Naive thymus-derived CD4-positive, alpha-beta T cell (primary cell): Measurements from ENCODE around the gene DENND2D. TPM values are rescaled to one million over a fixed set of nuclear protein-coding genes. Genes with fewer than 3 reads are reported as not detected.

Experiments
- ATAC-seq: fragments of 150-1000 bp; cut with Tn5 transposase; 2 replicates; pipeline ENCODE4 v1.10.0; 2021; ENCODE audit warnings: mild to moderate bottlenecking, moderate library complexity
- CTCF ChIA-PET: fragments of 350-600 bp; sonication (Branson Sonifier 250); formaldehyde crosslinking; loops from one replicate; lab custom pipeline; 2021; ENCODE audit warnings: antibody characterized with exemption; lab: Charles Lee
- POLR2A ChIA-PET: fragments of 350-600 bp; sonication (Branson Sonifier 250); formaldehyde crosslinking; loops from one replicate; lab custom pipeline; 2021; ENCODE audit warnings: antibody characterized with exemption, inconsistent platforms; lab: Charles Lee
- DNase-seq, 9 donors: peaks; one replicate each; pipeline versions ENCODE4 v3.0.0 to v3.0.0-alpha.2; 2020 to 2022; ENCODE audit warnings: mixed read lengths in 1 of 9
- H3K27ac ChIP-seq: one replicate; pipeline ENCODE4 v1.7.0; 2013; ENCODE audit warnings: mild to moderate bottlenecking, low read depth, low read length, moderate library complexity
- H3K27me3 ChIP-seq, 2 donors: one replicate each; pipeline ENCODE4 v1.7.0; 2013; ENCODE audit warnings: low read length in 2 of 2, mild to moderate bottlenecking in 2 of 2, moderate library complexity in 2 of 2; ENCODE audit not compliant: control insufficient read depth in 2 of 2, insufficient read depth in 2 of 2
- H3K36me3 ChIP-seq, 3 experiments: 1 replicate in 2 of 3; 2 replicates in 1 of 3; pipeline ENCODE4 v1.7.0; 2013; ENCODE audit warnings: low read length in 3 of 3, mild to moderate bottlenecking in 3 of 3, moderate library complexity in 1 of 3; ENCODE audit not compliant: insufficient read depth in 3 of 3, control insufficient read depth in 2 of 3
- H3K4me1 ChIP-seq, 2 donors: one replicate each; pipeline ENCODE4 v1.7.0; 2013; ENCODE audit warnings: low read length in 2 of 2, mild to moderate bottlenecking in 2 of 2, moderate library complexity in 1 of 2; ENCODE audit not compliant: control insufficient read depth in 2 of 2, insufficient read depth in 2 of 2
- H3K4me3 ChIP-seq: 2 replicates; pipeline ENCODE4 v1.7.0; 2013; ENCODE audit warnings: mild to moderate bottlenecking, low read length
- H3K9me3 ChIP-seq, 3 experiments: 1 replicate in 2 of 3; 2 replicates in 1 of 3; pipeline ENCODE4 v1.7.0; 2013; ENCODE audit warnings: low read length in 3 of 3; ENCODE audit not compliant: control insufficient read depth in 2 of 3
- H3K27ac Mint-ChIP-seq, 9 donors: one replicate each; pipeline ENCODE4 v1.8.0; 2020 to 2022; ENCODE audit warnings: mixed read lengths in 9 of 9, mild to moderate bottlenecking in 8 of 9, moderate library complexity in 5 of 9, inconsistent platforms in 2 of 9
- H3K27me3 Mint-ChIP-seq, 5 donors: one replicate each; pipeline ENCODE4 v1.8.0; 2021 to 2022; ENCODE audit warnings: mixed read lengths in 5 of 5, mild to moderate bottlenecking in 1 of 5
- H3K36me3 Mint-ChIP-seq, 5 donors: one replicate each; pipeline ENCODE4 v1.8.0; 2020 to 2022; ENCODE audit warnings: mixed read lengths in 5 of 5, mild to moderate bottlenecking in 3 of 5, inconsistent platforms in 1 of 5
- H3K4me1 Mint-ChIP-seq, 7 donors: one replicate each; pipeline ENCODE4 v1.8.0; 2020 to 2022; ENCODE audit warnings: mixed read lengths in 7 of 7, mild to moderate bottlenecking in 3 of 7, inconsistent platforms in 1 of 7
- H3K4me3 Mint-ChIP-seq, 10 donors: one replicate each; pipeline ENCODE4 v1.8.0; 2020 to 2022; ENCODE audit warnings: mild to moderate bottlenecking in 10 of 10, mixed read lengths in 10 of 10, moderate library complexity in 6 of 10, inconsistent platforms in 2 of 10
- H3K9me3 Mint-ChIP-seq, 11 donors: one replicate each; pipeline ENCODE4 v1.8.0; 2020 to 2022; ENCODE audit warnings: mixed read lengths in 11 of 11, mild to moderate bottlenecking in 4 of 11, inconsistent platforms in 1 of 11, moderate library complexity in 1 of 11
- intact Hi-C, 2 donors: fragments of 100-400 bp; cut with micrococcal nuclease; formaldehyde crosslinking; loops; one replicate each; pipeline ENCODE4 v1.15.1; 2023
- polyA plus RNA-seq, 2 donors: library from polyadenylated mRNA; unstranded; fragments of 300-500 nt; fragmentation: Illumina TruSeq; gene quantifications; one replicate each; pipeline ENCODE4 v1.2.3, GENCODE V29; 2021
- total RNA-seq, 6 experiments: library from RNA in 5 of 6; stranded (reverse) in 5 of 6; gene quantifications; 1 replicate in 5 of 6; 2 replicates in 1 of 6; pipeline ENCODE4 v1.2.3 and lab custom pipeline; 2021 to 2026

The DENND2D gene
- total and polyA plus RNA-seq, 7 experiments from 2014 or later, result 122 to 421 (median 288) TPM

- peak overlapping the region in 4 of 9 donors; percentile 14 to 83 (median 52) for H3K27ac Mint-ChIP-seq
- ATAC-seq (no peak), DNase-seq (no peak)
- POLR2A ChIA-PET, result interaction anchor here (0.6 to 0.9 kb wide), 2 partner anchors 11 to 13 kb away, joined by 3 to 4 read pairs; no protein-coding TSS in a partner anchor
- peaks cover 0 to 7% (median 0%) of the 10 kb centered on the region in 11 donors for H3K9me3 Mint-ChIP-seq
- Histone ChIP-seq H3K4me3 (no peak overlapping the region), H3K9me3 (no peaks in the 10 kb centered on the region), H3K4me1 (no peaks in the 10 kb centered on the region), H3K36me3 (peaks cover 0 to 55% (median 0%) of the 10 kb centered on the region in 3 experiments), H3K27me3 (no peaks in the 10 kb centered on the region), H3K27ac (no peak overlapping the region)
- H3K4me3 Mint-ChIP-seq, result no peak overlapping the region
- no peaks in the 10 kb centered on the region for H3K27me3 Mint-ChIP-seq
- H3K4me1 Mint-ChIP-seq, result peaks cover 14 to 71% (median 37%) of the 10 kb centered on the region in 7 donors
- intact Hi-C loops, result no loop called here
- peaks cover 35 to 85% (median 68%) of the 10 kb centered on the region in 5 donors for H3K36me3 Mint-ChIP-seq
- CTCF ChIA-PET, result interaction anchor here (1.2 kb wide), 1 partner anchor 15 kb away, joined by 3 read pairs; no protein-coding TSS in a partner anchor
Observed at GRCh38 chr1:111238056-111238795, 37.8 kb upstream of the DENND2D start.

GRCh38 chr1:111236806-111237205 lies 36.4 kb upstream of the DENND2D start:
- ATAC-seq (no peak), DNase-seq (no peak)
- Mint-ChIP-seq H3K9me3 (peaks cover 0 to 7% (median 0%) of the 10 kb centered on the region in 11 donors), H3K4me3 (no peak overlapping the region), H3K4me1 (peaks cover 20 to 85% (median 49%) of the 10 kb centered on the region in 7 donors), H3K27me3 (no peaks in the 10 kb centered on the region), H3K36me3 (peaks cover 32 to 73% (median 66%) of the 10 kb centered on the region in 5 donors), H3K27ac (peak overlapping the region in 4 of 9 donors; percentile 5 to 83 (median 51))
- Histone ChIP-seq H3K9me3 (no peaks in the 10 kb centered on the region), H3K36me3 (peaks cover 0 to 43% (median 0%) of the 10 kb centered on the region in 3 experiments), H3K4me1 (peaks cover 0 to 8% of the 10 kb centered on the region in 2 donors), H3K27ac (no peak overlapping the region), H3K27me3 (no peaks in the 10 kb centered on the region), H3K4me3 (no peak overlapping the region)
- ChIA-PET POLR2A (interaction anchor here (0.7 to 1.2 kb wide), 3 partner anchors 11 to 95 kb away, joined by 3 to 6 read pairs (median 3); no protein-coding TSS in a partner anchor), CTCF (interaction anchor here (0.7 to 1.2 kb wide), 2 partner anchors 14 to 21 kb away, joined by 3 read pairs; no protein-coding TSS in a partner anchor)
- intact Hi-C loops, result no loop called here

- no peak for ATAC-seq
- Mint-ChIP-seq H3K4me3 (no peak overlapping the region), H3K36me3 (peaks cover 32 to 71% (median 64%) of the 10 kb centered on the region in 5 donors), H3K27me3 (no peaks in the 10 kb centered on the region), H3K4me1 (peaks cover 24 to 88% (median 53%) of the 10 kb centered on the region in 7 donors), H3K9me3 (peaks cover 0 to 7% (median 0%) of the 10 kb centered on the region in 11 donors), H3K27ac (peak overlapping the region in 6 of 9 donors; percentile 5 to 83 (median 56))
- intact Hi-C loops, result no loop called here
- peaks cover 0 to 11% of the 10 kb centered on the region in 2 donors for H3K4me1 ChIP-seq
- H3K27me3 ChIP-seq, result no peaks in the 10 kb centered on the region
- POLR2A ChIA-PET, result interaction anchor here (0.7 to 1.2 kb wide), 4 partner anchors 10 to 95 kb away, joined by 3 to 6 read pairs (median 3); no protein-coding TSS in a partner anchor
- H3K36me3 ChIP-seq, result peaks cover 0 to 39% (median 0%) of the 10 kb centered on the region in 3 experiments
- CTCF ChIA-PET, result no interaction called here
- H3K4me3 ChIP-seq, result no peak overlapping the region
- no peak overlapping the region for H3K27ac ChIP-seq
- no peak for DNase-seq
- H3K9me3 ChIP-seq, result no peaks in the 10 kb centered on the region
Observed at GRCh38 chr1:111236379-111236778, 35.9 kb upstream of the DENND2D start.

- H3K27me3 ChIP-seq, result no peaks in the 10 kb centered on the region
- intact Hi-C loops, result no loop called here
- H3K9me3 ChIP-seq, result no peaks in the 10 kb centered on the region
- peaks cover 3 to 24% of the 10 kb centered on the region in 2 donors for H3K4me1 ChIP-seq
- ChIA-PET CTCF (no interaction called here), POLR2A (interaction anchor here (1.3 kb wide), 1 partner anchor 9 kb away, joined by 3 read pairs; no protein-coding TSS in a partner anchor)
- no peaks in the 10 kb centered on the region for H3K27me3 Mint-ChIP-seq
- H3K4me3 ChIP-seq, result no peak overlapping the region
- H3K36me3 ChIP-seq, result peaks cover 0 to 25% (median 0%) of the 10 kb centered on the region in 3 experiments
- DNase-seq (no peak), ATAC-seq (no peak)
- H3K36me3 Mint-ChIP-seq, result peaks cover 24 to 58% (median 55%) of the 10 kb centered on the region in 5 donors
- peaks cover 0 to 7% (median 1%) of the 10 kb centered on the region in 11 donors for H3K9me3 Mint-ChIP-seq
- peaks cover 29 to 88% (median 67%) of the 10 kb centered on the region in 7 donors for H3K4me1 Mint-ChIP-seq
- peak overlapping the region in 2 of 9 donors; percentile 61 to 83 for H3K27ac Mint-ChIP-seq
- H3K27ac ChIP-seq, result no peak overlapping the region
- no peak overlapping the region for H3K4me3 Mint-ChIP-seq
Observed at GRCh38 chr1:111234866-111235265, 34.4 kb upstream of the DENND2D start.

GRCh38 chr1:111234258-111234657 lies 33.8 kb upstream of the DENND2D start:
- H3K9me3 ChIP-seq, result no peaks in the 10 kb centered on the region
- no peak overlapping the region for H3K4me3 Mint-ChIP-seq
- H3K36me3 ChIP-seq, result peaks cover 0 to 19% (median 0%) of the 10 kb centered on the region in 3 experiments
- H3K27me3 Mint-ChIP-seq, result no peaks in the 10 kb centered on the region
- no peak for ATAC-seq
- POLR2A ChIA-PET, result interaction anchor here (1.3 kb wide), 1 partner anchor 8 kb away, joined by 3 read pairs; no protein-coding TSS in a partner anchor
- no peaks in the 10 kb centered on the region for H3K27me3 ChIP-seq
- CTCF ChIA-PET, result no interaction called here
- H3K27ac Mint-ChIP-seq, result peak overlapping the region in 3 of 9 donors; percentile 61 to 83 (median 62)
- H3K27ac ChIP-seq, result no peak overlapping the region
- peaks cover 0 to 6% (median 3%) of the 10 kb centered on the region in 11 donors for H3K9me3 Mint-ChIP-seq
- peaks cover 19 to 54% (median 49%) of the 10 kb centered on the region in 5 donors for H3K36me3 Mint-ChIP-seq
- peaks cover 7 to 27% of the 10 kb centered on the region in 2 donors for H3K4me1 ChIP-seq
- no peak overlapping the region for H3K4me3 ChIP-seq
- no peak for DNase-seq
- H3K4me1 Mint-ChIP-seq, result peaks cover 27 to 85% (median 65%) of the 10 kb centered on the region in 7 donors
- intact Hi-C loops, result no loop called here

GRCh38 chr1:111232134-111232533 lies 31.7 kb upstream of the DENND2D start:
- CTCF ChIA-PET, result interaction anchor here (0.6 to 1.4 kb wide), 2 partner anchors 9 to 10 kb away, joined by 3 to 4 read pairs; no protein-coding TSS in a partner anchor
- H3K27me3 ChIP-seq, result no peaks in the 10 kb centered on the region
- peaks cover 0 to 6% (median 0%) of the 10 kb centered on the region in 11 donors for H3K9me3 Mint-ChIP-seq
- peaks cover 13 to 36% (median 28%) of the 10 kb centered on the region in 5 donors for H3K36me3 Mint-ChIP-seq
- DNase-seq, result no peak
- H3K36me3 ChIP-seq, result peaks cover 0 to 6% (median 0%) of the 10 kb centered on the region in 3 experiments
- peak overlapping the region; percentile 38 to 94 (median 80) for H3K4me3 Mint-ChIP-seq
- no peaks in the 10 kb centered on the region for H3K9me3 ChIP-seq
- H3K27ac Mint-ChIP-seq, result peak overlapping the region in 7 of 9 donors; percentile 4 to 99 (median 55)
- intact Hi-C loops, result no loop called here
- peaks cover 25 to 47% of the 10 kb centered on the region in 2 donors for H3K4me1 ChIP-seq
- no peak for ATAC-seq
- POLR2A ChIA-PET, result interaction anchor here (0.9 to 8.7 kb wide), 5 partner anchors 15 to 97 kb away, joined by 3 to 99 read pairs (median 4); no protein-coding TSS in a partner anchor
- no peaks in the 10 kb centered on the region for H3K27me3 Mint-ChIP-seq
- no peak overlapping the region for H3K4me3 ChIP-seq
- no peak overlapping the region for H3K27ac ChIP-seq
- peaks cover 36 to 87% (median 75%) of the 10 kb centered on the region in 7 donors for H3K4me1 Mint-ChIP-seq
